Activated T-helper 2 cell treated with anti-CD3 and anti-CD28 coated beads, Interferon-gamma antibody, Interleukin-2, Interleukin-4, amounts not matched to agents 10 μg/mL and 5 μg/mL and 100 μg/mL, durations not matched to agents 14 hours and 24 hours and 36 hours (primary cell): Measurements from ENCODE around the gene ADGRV1. TPM values are rescaled to one million over a fixed set of nuclear protein-coding genes. Genes with fewer than 3 reads are reported as not detected.

Source experiments
- DNase-seq: peaks from one replicate; pipeline ENCODE4 v3.0.0; 2021; ENCODE audit warnings: low spot score
- H3K27ac Mint-ChIP-seq: one replicate; pipeline ENCODE4 v1.8.0; 2021; ENCODE audit warnings: mixed read lengths
- H3K27me3 Mint-ChIP-seq: one replicate; pipeline ENCODE4 v1.8.0; 2021; ENCODE audit warnings: low read depth, mixed read lengths
- H3K36me3 Mint-ChIP-seq: one replicate; pipeline ENCODE4 v1.8.0; 2021; ENCODE audit warnings: low read depth, mixed read lengths
- H3K4me1 Mint-ChIP-seq: one replicate; pipeline ENCODE4 v1.8.0; 2021; ENCODE audit warnings: low read depth, mixed read lengths
- H3K4me3 Mint-ChIP-seq: one replicate; pipeline ENCODE4 v1.8.0; 2021; ENCODE audit warnings: low read depth, mild to moderate bottlenecking, moderate library complexity, mixed read lengths
- H3K9me3 Mint-ChIP-seq: one replicate; pipeline ENCODE4 v1.8.0; 2021; ENCODE audit warnings: mixed read lengths
- intact Hi-C: fragments of 100-400 bp; cut with micrococcal nuclease; formaldehyde crosslinking; loops from one replicate; pipeline ENCODE4 v1.15.1; 2023
- total RNA-seq: library from RNA; stranded (reverse); gene quantifications from 2 replicates; pipeline ENCODE4 v1.2.3, GENCODE V29; 2022

Gene ADGRV1
- total RNA-seq, 1 donor from 2014 or later, result 12.4 TPM

DNA sequence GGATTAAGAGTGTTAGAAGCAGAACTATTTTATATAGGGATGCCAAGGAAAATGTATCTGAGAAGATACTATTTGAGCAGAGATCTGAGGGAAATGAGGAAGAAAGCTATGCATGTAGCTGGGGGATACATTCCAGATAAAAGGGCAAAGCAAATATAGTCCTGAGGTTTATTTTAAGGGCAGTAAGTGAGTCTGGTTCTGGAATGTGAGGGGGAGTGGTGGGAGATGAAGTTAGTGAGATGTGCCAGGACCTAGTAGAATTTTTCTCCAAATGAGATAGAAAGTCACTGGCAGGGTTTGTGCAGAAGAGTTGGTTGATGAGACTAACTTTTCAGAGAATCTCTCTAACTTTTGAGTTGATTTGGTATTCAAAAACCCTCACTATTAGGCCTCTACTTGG lies 374.7 kb downstream of the ADGRV1 start:
- H3K4me1 Mint-ChIP-seq, result peaks cover 21% of the 10 kb centered on the region
- intact Hi-C loops, result loop anchor here (2.0 to 10.0 kb wide), 6 partner anchors 60 to 452 kb away; no protein-coding TSS in a partner anchor
- DNase-seq, result no peak
- H3K36me3 Mint-ChIP-seq, result no peaks in the 10 kb centered on the region
- H3K27ac Mint-ChIP-seq, result no peak overlapping the region
- H3K27me3 Mint-ChIP-seq, result peaks cover 4% of the 10 kb centered on the region
- H3K9me3 Mint-ChIP-seq, result no peaks in the 10 kb centered on the region
- H3K4me3 Mint-ChIP-seq, result no peak overlapping the region

DNA sequence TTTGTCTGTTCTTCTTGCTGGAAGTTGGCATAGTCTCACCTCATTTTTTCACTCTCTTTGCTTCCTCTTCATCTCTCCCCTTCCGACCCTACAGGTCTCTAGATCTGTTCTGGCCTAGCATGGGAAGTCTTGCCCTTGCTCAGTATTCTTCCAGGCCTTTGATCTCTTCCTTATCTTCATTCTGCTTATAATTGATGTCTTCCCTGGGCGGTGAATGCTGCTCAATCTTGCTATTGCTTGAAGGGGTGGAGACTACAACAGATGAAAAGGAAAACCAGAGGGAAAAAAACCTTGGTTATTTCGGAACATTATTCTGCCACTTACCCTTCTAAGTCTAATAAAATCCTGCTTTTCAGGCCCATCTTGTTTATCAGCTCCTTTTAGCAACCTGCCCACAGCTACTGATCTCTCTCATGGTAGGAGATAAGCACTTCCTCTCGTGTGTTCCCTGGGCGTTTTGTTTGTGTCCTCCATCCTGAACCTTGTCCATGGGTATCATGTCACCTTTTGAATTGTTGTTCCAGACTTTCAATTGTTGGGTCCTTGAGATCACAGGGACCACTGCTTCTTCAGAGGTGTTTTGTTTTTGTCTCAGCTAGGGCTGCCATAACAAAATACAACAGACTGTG lies 375.6 kb downstream of the ADGRV1 start:
- no peak for DNase-seq
- H3K36me3 Mint-ChIP-seq, result no peaks in the 10 kb centered on the region
- peaks cover 4% of the 10 kb centered on the region for H3K27me3 Mint-ChIP-seq
- peak overlapping the region; percentile 45 for H3K27ac Mint-ChIP-seq
- H3K4me3 Mint-ChIP-seq, result no peak overlapping the region
- peaks cover 28% of the 10 kb centered on the region for H3K4me1 Mint-ChIP-seq
- H3K9me3 Mint-ChIP-seq, result no peaks in the 10 kb centered on the region
- intact Hi-C loops, result loop anchor here (5.0 to 10.0 kb wide), 4 partner anchors 88 to 293 kb away; no protein-coding TSS in a partner anchor

DNA sequence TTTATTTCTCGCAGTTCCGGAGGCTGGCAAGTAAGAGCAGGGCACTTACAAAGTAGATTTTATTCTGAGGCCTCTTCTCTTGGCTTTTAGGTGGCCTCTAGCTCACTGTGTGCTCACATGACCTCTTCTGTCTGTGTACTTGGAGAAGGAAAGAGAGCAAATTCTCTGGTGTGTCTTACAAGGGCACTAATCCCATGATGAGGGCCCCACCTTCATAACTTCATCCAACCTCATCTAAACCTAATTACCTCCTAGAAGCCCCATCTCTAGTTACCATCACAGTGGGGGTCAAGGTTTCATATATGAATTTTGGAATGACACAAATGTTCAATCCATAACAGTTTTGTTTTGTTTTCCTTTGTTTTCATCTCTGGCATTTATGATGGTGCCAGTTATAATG lies 376.1 kb downstream of the ADGRV1 start:
- Mint-ChIP-seq H3K27ac (peak overlapping the region; percentile 22), H3K9me3 (no peaks in the 10 kb centered on the region), H3K4me1 (peaks cover 34% of the 10 kb centered on the region), H3K27me3 (peaks cover 4% of the 10 kb centered on the region), H3K36me3 (no peaks in the 10 kb centered on the region), H3K4me3 (no peak overlapping the region)
- no peak for DNase-seq
- intact Hi-C loops, result loop anchor here (5.0 to 10.0 kb wide), 4 partner anchors 88 to 293 kb away; no protein-coding TSS in a partner anchor

DNA sequence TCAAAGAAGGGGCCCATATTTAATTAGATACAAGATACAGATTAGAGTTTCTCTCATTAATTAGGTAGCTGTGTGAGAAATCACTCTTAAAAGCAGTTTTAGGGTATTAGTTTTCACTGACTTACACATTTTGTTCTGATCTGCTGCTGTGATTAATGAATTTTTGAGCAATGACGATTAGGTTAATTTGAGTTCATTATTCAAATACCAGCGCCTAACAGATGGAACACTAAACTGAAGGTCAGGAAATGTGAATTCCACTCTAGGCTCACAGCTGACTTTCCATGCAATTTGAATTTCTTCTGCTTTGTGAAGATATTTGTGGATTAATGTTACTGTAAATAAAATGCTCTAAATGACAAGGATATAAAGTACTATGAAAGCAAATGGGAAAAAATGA lies 380.6 kb downstream of the ADGRV1 start:
- intact Hi-C loops, result loop anchor here (10.0 kb wide), 1 partner anchor 116 kb away; no protein-coding TSS in a partner anchor
- Mint-ChIP-seq H3K36me3 (no peaks in the 10 kb centered on the region), H3K27ac (peak overlapping the region; percentile 44), H3K4me3 (no peak overlapping the region), H3K27me3 (no peaks in the 10 kb centered on the region), H3K9me3 (no peaks in the 10 kb centered on the region), H3K4me1 (peaks cover 43% of the 10 kb centered on the region)
- DNase-seq, result no peak

DNA sequence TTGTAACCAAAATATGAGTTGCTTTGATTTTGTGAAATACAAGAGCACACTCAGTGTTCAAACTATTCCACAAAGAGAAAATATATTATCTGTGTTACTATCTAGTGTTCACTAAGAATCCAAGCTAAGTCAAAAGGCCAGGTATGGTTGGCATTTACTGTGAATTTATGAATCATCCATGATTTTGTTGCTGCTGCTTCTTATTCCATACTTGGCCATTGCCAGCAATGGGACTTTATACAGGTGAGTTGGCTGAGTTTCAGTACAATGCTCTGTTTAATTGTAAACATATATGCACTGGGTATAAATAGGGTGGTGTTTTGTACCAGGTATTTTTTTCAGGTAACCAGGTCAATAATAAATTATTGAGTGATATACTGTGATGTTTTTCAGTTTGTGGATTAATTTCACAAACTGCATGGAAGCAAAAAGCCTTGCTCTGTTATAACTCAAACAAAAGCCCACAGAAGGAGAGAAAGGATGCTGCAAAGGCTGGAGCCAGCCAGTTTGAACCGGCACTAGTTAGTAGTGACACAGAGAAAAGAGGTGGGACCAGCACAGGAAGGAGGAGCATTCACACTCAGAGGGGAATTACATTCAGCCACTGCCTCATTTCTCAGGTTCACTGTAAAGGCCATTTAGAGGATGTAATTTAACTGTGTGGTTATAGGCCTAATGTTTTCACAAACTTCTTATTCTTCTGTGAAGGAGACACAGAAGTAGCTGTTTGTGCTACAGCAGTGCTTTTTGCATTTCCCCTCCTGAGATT lies 381.8 kb downstream of the ADGRV1 start:
- H3K27me3 Mint-ChIP-seq, result no peaks in the 10 kb centered on the region
- intact Hi-C loops, result loop anchor here (1.0 to 5.0 kb wide), 9 partner anchors 8 to 443 kb away; partner anchors contain the start of gene ARRDC3
- peaks cover 36% of the 10 kb centered on the region for H3K4me1 Mint-ChIP-seq
- H3K27ac Mint-ChIP-seq, result peak overlapping the region; percentile 82
- DNase-seq, result peak; percentile 39
- no peaks in the 10 kb centered on the region for H3K9me3 Mint-ChIP-seq
- H3K4me3 Mint-ChIP-seq, result no peak overlapping the region
- no peaks in the 10 kb centered on the region for H3K36me3 Mint-ChIP-seq

DNA sequence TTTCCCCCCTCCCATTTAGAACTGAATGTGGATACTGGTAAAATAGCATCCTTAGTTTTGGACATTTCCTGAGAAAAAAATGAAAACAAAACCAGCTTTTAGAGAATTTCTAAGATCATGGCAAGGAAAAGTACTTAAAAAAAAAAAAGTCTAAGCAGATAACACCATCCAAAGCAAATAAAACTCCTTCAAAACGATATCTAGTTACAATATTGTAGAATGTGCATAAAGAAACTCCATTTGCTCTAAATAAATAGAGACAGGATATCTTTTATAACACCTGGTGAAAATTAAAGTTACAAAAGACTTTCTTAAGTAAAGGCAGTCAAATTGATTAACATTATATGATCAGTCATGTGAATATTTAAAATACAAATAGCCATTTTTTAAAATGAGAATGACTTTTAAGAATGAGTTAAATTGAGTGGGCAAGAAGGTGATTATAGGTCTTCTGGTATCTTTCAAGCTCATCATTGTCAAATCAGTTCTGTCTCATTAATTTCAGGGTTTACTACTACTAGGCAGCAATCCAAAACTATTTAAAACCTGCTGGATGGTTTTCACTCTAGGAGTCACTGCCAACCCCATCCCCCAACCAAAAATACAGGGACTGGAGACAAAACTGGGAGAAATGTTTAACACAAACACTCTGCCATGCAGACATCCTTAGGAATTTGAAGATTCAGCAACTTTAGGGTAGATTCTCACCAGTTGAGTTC lies 382.6 kb downstream of the ADGRV1 start:
- peaks cover 34% of the 10 kb centered on the region for H3K4me1 Mint-ChIP-seq
- H3K27me3 Mint-ChIP-seq, result no peaks in the 10 kb centered on the region
- H3K36me3 Mint-ChIP-seq, result no peaks in the 10 kb centered on the region
- no peak for DNase-seq
- peak overlapping the region; percentile 82 for H3K27ac Mint-ChIP-seq
- intact Hi-C loops, result loop anchor here (2.0 to 5.0 kb wide), 3 partner anchors 68 to 371 kb away; no protein-coding TSS in a partner anchor
- H3K9me3 Mint-ChIP-seq, result no peaks in the 10 kb centered on the region
- H3K4me3 Mint-ChIP-seq, result no peak overlapping the region

DNA sequence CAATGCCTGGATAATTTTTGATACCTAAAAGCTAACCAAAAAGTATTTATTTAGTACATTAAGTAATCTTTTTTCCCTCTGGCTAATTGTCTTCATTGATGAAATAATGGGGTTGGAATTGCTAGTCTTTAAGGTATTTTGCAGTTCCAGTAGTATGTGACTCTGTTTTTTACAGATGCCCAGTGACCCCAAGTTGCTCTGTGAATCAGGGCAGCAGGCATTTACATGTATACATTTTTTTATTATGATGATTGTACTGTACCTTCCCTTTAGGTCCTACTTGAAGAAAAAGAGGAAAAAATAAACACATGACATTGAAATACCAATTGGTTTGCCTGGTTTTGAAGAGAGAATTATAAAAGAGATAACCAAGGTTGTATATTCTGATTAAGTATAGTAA lies 385.5 kb downstream of the ADGRV1 start:
- H3K4me3 Mint-ChIP-seq, result no peak overlapping the region
- H3K9me3 Mint-ChIP-seq, result no peaks in the 10 kb centered on the region
- H3K27ac Mint-ChIP-seq, result no peak overlapping the region
- DNase-seq, result no peak
- H3K27me3 Mint-ChIP-seq, result no peaks in the 10 kb centered on the region
- intact Hi-C loops, result loop anchor here (5.0 kb wide), 2 partner anchors 68 to 368 kb away; no protein-coding TSS in a partner anchor
- H3K4me1 Mint-ChIP-seq, result peaks cover 30% of the 10 kb centered on the region
- H3K36me3 Mint-ChIP-seq, result no peaks in the 10 kb centered on the region

DNA sequence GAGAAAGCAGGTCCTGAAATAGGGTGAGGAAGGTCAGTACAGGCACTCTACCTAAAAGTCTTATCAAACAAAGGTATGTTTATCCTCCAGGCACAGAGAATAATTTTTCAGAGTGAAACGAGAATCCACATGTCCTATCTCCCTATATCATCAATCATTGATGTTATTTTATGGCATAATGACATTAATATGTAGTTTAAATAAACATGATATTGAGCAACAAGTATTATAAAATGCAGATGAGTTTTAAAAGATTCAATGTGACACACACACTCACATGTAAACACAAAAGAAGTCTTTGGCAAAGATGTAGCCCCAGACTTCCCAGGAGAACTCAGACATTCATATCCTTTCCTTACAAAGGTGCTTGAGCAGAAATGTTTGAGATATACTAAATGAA lies 389.1 kb downstream of the ADGRV1 start:
- H3K36me3 Mint-ChIP-seq, result no peaks in the 10 kb centered on the region

DNA sequence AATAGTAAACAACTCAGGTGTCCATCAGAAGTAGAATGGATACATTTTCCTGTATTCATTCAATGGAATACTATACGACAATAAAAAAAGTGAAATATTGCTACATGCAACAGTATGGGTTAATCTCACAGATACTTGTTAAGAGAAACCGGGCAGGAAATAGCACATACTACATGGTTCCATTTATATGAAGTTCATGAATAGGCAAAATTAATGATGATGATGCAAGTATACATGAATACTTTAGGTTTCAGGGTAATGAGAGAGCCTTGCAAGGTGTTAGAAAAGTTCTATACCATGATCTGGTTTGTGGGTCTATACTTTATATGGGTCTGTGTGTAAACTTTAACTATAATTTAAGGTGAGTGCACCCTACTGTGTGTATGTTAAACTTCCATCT lies 390.4 kb downstream of the ADGRV1 start:
- Mint-ChIP-seq H3K27me3 (no peaks in the 10 kb centered on the region), H3K9me3 (no peaks in the 10 kb centered on the region), H3K4me1 (peaks cover 9% of the 10 kb centered on the region), H3K36me3 (no peaks in the 10 kb centered on the region), H3K27ac (no peak overlapping the region), H3K4me3 (no peak overlapping the region)
- intact Hi-C loops, result no loop called here
- DNase-seq, result no peak

More for the DNA sequence above, 389.1 kb downstream of the ADGRV1 start:
- Mint-ChIP-seq H3K27ac (no peak overlapping the region), H3K27me3 (no peaks in the 10 kb centered on the region), H3K4me1 (peaks cover 9% of the 10 kb centered on the region), H3K4me3 (no peak overlapping the region), H3K9me3 (no peaks in the 10 kb centered on the region)
- intact Hi-C loops, result no loop called here
- no peak for DNase-seq

DNA sequence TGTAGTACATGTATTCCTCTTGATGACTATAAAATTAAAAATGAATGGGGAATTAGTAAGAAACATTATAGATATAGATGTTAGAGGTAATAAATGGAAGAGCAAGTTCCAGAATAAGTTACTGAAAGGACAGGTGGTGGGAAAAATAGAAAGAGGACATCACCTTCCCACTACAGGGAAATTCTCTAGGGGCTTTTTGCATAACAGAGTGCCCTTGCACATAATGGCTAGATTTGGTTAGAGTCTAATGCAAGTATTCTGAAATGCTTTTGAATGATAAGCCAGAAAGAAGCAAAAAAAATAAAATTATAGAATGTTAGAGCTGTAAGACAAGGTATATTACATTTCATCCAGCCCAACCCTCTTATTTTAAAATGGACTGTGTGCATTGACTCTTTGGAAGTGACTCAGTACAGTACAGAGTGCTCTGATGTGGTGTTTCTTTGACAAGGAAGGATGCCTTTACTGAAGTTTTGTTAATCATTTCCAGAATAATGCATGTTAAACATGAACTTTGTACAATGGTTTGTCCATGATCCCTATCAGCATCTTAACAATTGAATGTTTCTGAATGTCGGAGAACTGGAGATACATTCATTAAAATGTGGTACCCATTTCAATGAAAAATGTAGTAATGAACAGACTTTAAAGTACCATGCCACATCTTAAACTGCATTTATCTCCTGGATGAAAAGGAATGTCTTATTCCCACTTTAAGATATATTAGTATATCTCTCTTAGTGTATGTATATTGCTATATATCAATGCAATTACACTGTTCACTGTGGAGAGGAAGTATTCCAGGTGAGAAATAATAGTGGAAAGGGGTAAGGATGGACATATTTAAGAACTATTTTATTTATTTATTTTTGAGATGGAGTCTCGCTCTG lies 391.1 kb downstream of the ADGRV1 start:
- Mint-ChIP-seq H3K27me3 (no peaks in the 10 kb centered on the region), H3K27ac (no peak overlapping the region), H3K4me3 (no peak overlapping the region), H3K36me3 (peaks cover 1% of the 10 kb centered on the region), H3K4me1 (peaks cover 9% of the 10 kb centered on the region), H3K9me3 (no peaks in the 10 kb centered on the region)
- intact Hi-C loops, result no loop called here
- no peak for DNase-seq

DNA sequence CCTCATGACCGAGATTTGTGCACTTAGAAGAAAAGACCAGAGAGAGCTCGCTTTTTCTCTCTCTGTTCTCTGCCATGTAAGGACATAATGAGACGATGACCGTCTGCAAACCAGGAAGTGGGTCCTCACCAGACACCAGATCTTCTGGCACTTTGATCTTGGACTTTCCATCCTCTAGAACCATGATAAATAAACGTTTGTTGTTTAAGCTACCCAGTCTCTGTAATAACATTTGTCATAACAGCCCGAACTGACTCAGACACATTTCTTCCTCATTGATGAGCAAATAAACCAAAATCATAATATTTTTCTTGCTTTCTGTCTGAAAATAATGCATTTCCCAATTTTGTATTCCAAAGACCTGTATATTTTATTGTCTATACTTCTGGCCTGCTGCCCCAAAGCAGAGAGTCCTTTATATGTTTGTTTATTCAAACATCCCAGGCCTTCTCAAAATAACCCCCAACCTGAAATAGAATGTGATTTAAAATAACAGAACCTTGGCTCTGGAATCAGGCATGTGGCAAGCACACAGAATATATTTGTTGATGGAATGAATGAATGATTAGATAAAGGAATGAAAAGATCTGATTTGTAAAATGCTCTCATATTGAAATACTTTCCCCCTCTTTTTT lies 396.5 kb downstream of the ADGRV1 start:
- no peaks in the 10 kb centered on the region for H3K27me3 Mint-ChIP-seq
- no peak overlapping the region for H3K27ac Mint-ChIP-seq
- DNase-seq, result no peak
- H3K36me3 Mint-ChIP-seq, result peaks cover 14% of the 10 kb centered on the region
- peaks cover 22% of the 10 kb centered on the region for H3K4me1 Mint-ChIP-seq
- H3K4me3 Mint-ChIP-seq, result no peak overlapping the region
- H3K9me3 Mint-ChIP-seq, result no peaks in the 10 kb centered on the region
- intact Hi-C loops, result loop anchor here (5.0 kb wide), 1 partner anchor 107 kb away; no protein-coding TSS in a partner anchor
